H1 (cell line): ENCODE measurements around the gene CHSY3. TPM values are rescaled to one million over a fixed set of nuclear protein-coding genes. Genes with fewer than 3 reads are reported as not detected.

ENCODE experiments used
- BACH1 ChIP-seq: IDR thresholded peaks from 2 replicates; pipeline ENCODE4 v1.6.1; 2012; ENCODE audit warnings: low read length, improper control_type of control experiment
- CBX5 ChIP-seq: fragments of 300-800, 300-1000 bp; sonication (generic); IDR thresholded peaks from 2 replicates; pipeline ENCODE4 v1.7.1; 2016; ENCODE audit warnings: antibody characterized with exemption, low read length, low read depth
- CHD1 ChIP-seq: IDR thresholded peaks from 2 replicates; pipeline ENCODE4 v1.6.1; 2012; ENCODE audit warnings: low read depth, low read length, improper control_type of control experiment
- RNF2 ChIP-seq: fragments of 200-900, 300-1000 bp; sonication (generic); IDR thresholded peaks from 2 replicates; pipeline ENCODE4 v1.7.1; 2016; ENCODE audit warnings: borderline replicate concordance, low read depth, mild to moderate bottlenecking, antibody characterized with exemption, low read length; ENCODE audit not compliant: poor library complexity, severe bottlenecking; ENCODE audit errors: missing control alignments
- SRF ChIP-seq: IDR thresholded peaks from 2 replicates; pipeline ENCODE4 v1.6.1; 2011; ENCODE audit warnings: mild to moderate bottlenecking, low read depth, low read length, moderate library complexity
- polyA plus RNA-seq, 7 experiments: library from polyadenylated mRNA; depleted of rRNA in 3 of 7; stranded (reverse) in 5 of 7; unstranded in 2 of 7; fragments of >200 nt in 5 of 7; fragments of 200-250 nt in 2 of 7; gene quantifications; 1 replicate in 5 of 7; 2 replicates in 1 of 7; 4 replicates in 1 of 7; pipeline versions ENCODE4 v1.2.1 to v1.2.3, GENCODE V29; 2011 to 2013; ENCODE audit warnings: missing spikeins in 2 of 7, mixed read lengths in 2 of 7
- total RNA-seq: library from RNA; stranded (reverse); fragmentation: NEBNext Ultra II Directional; extraction: Animal tissue kit (Norgen Biotek cat#: 25700); gene quantifications from 2 replicates; pipeline ENCODE4 v1.2.1, GENCODE V29; 2021

The CHSY3 gene
- total and polyA plus RNA-seq, 2 of the 8 experiments (the other 6 are each of a cell fraction or from before 2014, with no cell fraction given): 0.24 to 1.8 TPM

DNA sequence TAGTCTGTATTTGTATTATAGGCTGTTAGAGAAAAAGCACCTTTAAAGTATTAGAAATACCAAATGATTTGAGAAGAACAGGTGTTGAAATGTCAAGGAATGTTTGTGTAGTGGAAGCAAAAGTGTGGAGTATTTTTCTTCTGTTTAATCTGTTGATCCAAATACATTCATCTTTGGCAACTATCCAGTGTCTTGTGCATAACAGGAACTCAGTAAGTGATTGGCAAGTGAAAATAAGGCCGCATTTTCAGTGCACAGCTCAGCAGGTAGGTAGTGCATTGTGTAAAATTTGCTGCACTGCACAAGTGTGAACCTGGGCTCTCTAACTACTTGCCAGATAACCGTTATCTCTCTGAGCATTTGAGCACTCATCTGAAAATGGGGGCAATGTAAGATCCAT is 61.8 kb downstream of the CHSY3 start (continued):
- TF ChIP-seq BACH1 (no peak), CHD1 (no peak), RNF2 (no peak), CBX5 (no peak), SRF (no peak)
